Activated CD4-positive, alpha-beta T cell treated with anti-CD3 and anti-CD28 coated beads, Interleukin-2, amount 10 ng/mL, durations not matched to agents 7 days and 5 days (primary cell): ENCODE data around the gene CYB561D1. TPM values are rescaled to one million over a fixed set of nuclear protein-coding genes. Genes with fewer than 3 reads are reported as not detected.

Experiments used
- CTCF ChIA-PET: fragments of 350-600 bp; sonication (Branson Sonifier 250); formaldehyde crosslinking; loops from one replicate; lab custom pipeline; 2021; ENCODE audit warnings: antibody characterized with exemption; lab: Charles Lee
- POLR2A ChIA-PET: fragments of 350-600 bp; sonication (Branson Sonifier 250); formaldehyde crosslinking; loops from one replicate; lab custom pipeline; 2021; ENCODE audit warnings: antibody characterized with exemption; lab: Charles Lee
- DNase-seq: peaks from one replicate; pipeline ENCODE4 v3.0.0-alpha.2; 2020
- H3K27ac Mint-ChIP-seq: one replicate; pipeline ENCODE4 v1.8.0; 2021; ENCODE audit warnings: mild to moderate bottlenecking, moderate library complexity, mixed read lengths
- H3K27me3 Mint-ChIP-seq: one replicate; pipeline ENCODE4 v1.8.0; 2021; ENCODE audit warnings: mixed read lengths
- H3K36me3 Mint-ChIP-seq: one replicate; pipeline ENCODE4 v1.8.0; 2021; ENCODE audit warnings: low read depth, mixed read lengths
- H3K4me1 Mint-ChIP-seq: one replicate; pipeline ENCODE4 v1.8.0; 2021; ENCODE audit warnings: mixed read lengths
- H3K4me3 Mint-ChIP-seq: one replicate; pipeline ENCODE4 v1.8.0; 2021; ENCODE audit warnings: mild to moderate bottlenecking, moderate library complexity, mixed read lengths
- H3K9me3 Mint-ChIP-seq: one replicate; pipeline ENCODE4 v1.8.0; 2021; ENCODE audit warnings: mixed read lengths
- total RNA-seq, 2 experiments: library from RNA; stranded (reverse); gene quantifications; one replicate each; pipeline ENCODE4 v1.2.3, GENCODE V29; 2021

CYB561D1 gene
- total RNA-seq, 2 experiments from 2014 or later = 25.3 to 29.7 TPM

GRCh38 chr1:109527098-109527811 lies 33.4 kb downstream of the CYB561D1 start:
- no peak for DNase-seq
- H3K9me3 Mint-ChIP-seq = no peaks in the 10 kb centered on the region
- no peak overlapping the region for H3K4me3 Mint-ChIP-seq
- ChIA-PET CTCF (interaction anchor here (0.7 to 46.6 kb wide), 3 partner anchors 19 to 489 kb away, joined by 4 to 1139 read pairs (median 7); partner anchors contain the start of genes AMIGO1, ATXN7L2 and CYB561D1), POLR2A (no interaction called here)
- no peak overlapping the region for H3K27ac Mint-ChIP-seq
- H3K36me3 Mint-ChIP-seq = no peaks in the 10 kb centered on the region
- H3K4me1 Mint-ChIP-seq = peaks cover 32% of the 10 kb centered on the region
- peaks cover 10% of the 10 kb centered on the region for H3K27me3 Mint-ChIP-seq

GRCh38 chr1:109527846-109528695 lies 34.2 kb downstream of the CYB561D1 start:
- Mint-ChIP-seq H3K4me1 (peaks cover 38% of the 10 kb centered on the region), H3K27me3 (peaks cover 5% of the 10 kb centered on the region), H3K4me3 (no peak overlapping the region), H3K36me3 (no peaks in the 10 kb centered on the region), H3K9me3 (no peaks in the 10 kb centered on the region), H3K27ac (no peak overlapping the region)
- DNase-seq = no peak
- ChIA-PET CTCF (interaction anchor here (0.9 to 46.6 kb wide), 5 partner anchors 9 to 103 kb away, joined by 3 to 1139 read pairs (median 4); partner anchors contain the start of genes AMIGO1, ATXN7L2 and CYB561D1), POLR2A (no interaction called here)

- Mint-ChIP-seq H3K4me1 (peaks cover 39% of the 10 kb centered on the region), H3K4me3 (no peak overlapping the region), H3K36me3 (no peaks in the 10 kb centered on the region), H3K27me3 (peaks cover 5% of the 10 kb centered on the region), H3K27ac (no peak overlapping the region), H3K9me3 (no peaks in the 10 kb centered on the region)
- ChIA-PET CTCF (interaction anchor here (0.9 to 46.6 kb wide), 6 partner anchors 9 to 103 kb away, joined by 3 to 1139 read pairs (median 4); partner anchors contain the start of genes AMIGO1, ATXN7L2 and CYB561D1), POLR2A (no interaction called here)
- DNase-seq = no peak
Measured at GRCh38 chr1:109528712-109529111, 34.8 kb downstream of the CYB561D1 start.

DNA sequence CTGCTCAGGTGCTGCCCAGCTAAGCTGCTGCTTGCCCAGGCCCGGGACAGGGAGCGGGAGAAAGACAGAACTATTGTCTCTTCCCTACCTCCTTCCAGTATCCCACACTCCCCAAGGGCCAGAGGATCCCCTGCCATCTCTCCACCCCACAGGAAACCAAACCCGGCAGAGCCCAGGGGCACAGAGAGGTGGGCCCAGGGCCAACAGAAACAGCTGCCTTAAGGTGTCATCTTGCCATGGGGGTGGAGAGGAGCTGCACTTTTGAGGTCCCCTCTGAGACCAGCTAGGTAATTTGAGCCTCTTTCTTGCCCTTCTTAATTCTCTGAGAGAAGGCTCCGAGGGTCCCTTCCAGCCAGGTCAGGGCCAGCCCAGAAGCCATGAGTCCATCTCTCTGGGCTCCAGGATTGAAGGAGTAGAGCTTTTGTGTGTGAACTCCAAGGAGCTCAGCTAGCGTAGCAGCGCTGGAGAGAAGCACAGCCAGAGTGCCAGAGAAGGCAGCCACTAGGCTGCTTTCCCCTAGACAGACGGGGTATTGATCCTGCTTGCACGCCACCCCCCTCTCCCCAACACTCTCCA lies 36.1 kb downstream of the CYB561D1 start:
- H3K36me3 Mint-ChIP-seq = no peaks in the 10 kb centered on the region
- peaks cover 39% of the 10 kb centered on the region for H3K4me1 Mint-ChIP-seq
- peaks cover 5% of the 10 kb centered on the region for H3K27me3 Mint-ChIP-seq
- H3K27ac Mint-ChIP-seq = peak overlapping the region; percentile 96
- no peak for DNase-seq
- no peak overlapping the region for H3K4me3 Mint-ChIP-seq
- H3K9me3 Mint-ChIP-seq = no peaks in the 10 kb centered on the region
- CTCF ChIA-PET = interaction anchor here (0.7 to 46.6 kb wide), 7 partner anchors 9 to 432 kb away, joined by 3 to 1139 read pairs (median 3); partner anchors contain the start of genes AMIGO1, ATXN7L2 and CYB561D1
- POLR2A ChIA-PET = no interaction called here

GRCh38 chr1:109530457-109531087 lies 36.7 kb downstream of the CYB561D1 start:
- CTCF ChIA-PET = interaction anchor here (1.0 to 46.6 kb wide), 5 partner anchors 8 to 431 kb away, joined by 3 to 1139 read pairs (median 4); partner anchors contain the start of genes AMIGO1, ATXN7L2 and CYB561D1
- Mint-ChIP-seq H3K4me3 (peak overlapping the region; percentile 17), H3K27me3 (peaks cover 5% of the 10 kb centered on the region), H3K4me1 (peaks cover 39% of the 10 kb centered on the region), H3K36me3 (no peaks in the 10 kb centered on the region), H3K9me3 (no peaks in the 10 kb centered on the region), H3K27ac (peak overlapping the region; percentile 96)
- POLR2A ChIA-PET = no interaction called here
- DNase-seq = no peak

DNA sequence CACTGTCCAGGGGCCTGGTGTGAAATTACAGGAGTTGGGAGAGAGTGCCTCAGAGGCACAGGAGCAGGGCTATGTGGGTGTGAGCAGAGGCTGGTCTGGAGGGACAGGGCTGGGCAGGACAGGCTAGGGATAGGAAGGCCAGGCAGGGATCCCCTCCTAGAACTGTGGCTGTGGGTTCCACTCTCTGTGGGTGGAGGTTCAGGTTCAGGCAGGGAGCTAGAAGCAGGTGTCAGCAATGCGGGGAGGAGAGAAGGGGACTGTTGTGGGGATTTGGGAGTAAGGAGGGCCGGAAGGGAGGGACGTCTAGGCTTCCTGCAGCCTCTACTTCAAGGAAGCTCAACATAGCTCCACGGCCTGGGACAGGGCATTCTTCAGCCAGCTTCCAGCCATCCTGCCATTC lies 37.5 kb downstream of the CYB561D1 start:
- ChIA-PET CTCF (interaction anchor here (0.9 to 46.6 kb wide), 35 partner anchors 11 to 453 kb away, joined by 3 to 1139 read pairs (median 6); partner anchors contain the start of genes AHCYL1, AMIGO1, AMPD2 and ATXN7L2), POLR2A (interaction anchor here (1.4 kb wide), 1 partner anchor 29 kb away, joined by 4 read pairs; no protein-coding TSS in a partner anchor)
- Mint-ChIP-seq H3K9me3 (no peaks in the 10 kb centered on the region), H3K27me3 (peaks cover 2% of the 10 kb centered on the region), H3K27ac (peak overlapping the region; percentile 96), H3K4me3 (peak overlapping the region; percentile 17), H3K36me3 (no peaks in the 10 kb centered on the region), H3K4me1 (peaks cover 39% of the 10 kb centered on the region)
- no peak for DNase-seq

- no peak for DNase-seq
- ChIA-PET POLR2A (interaction anchor here (1.4 kb wide), 1 partner anchor 30 kb away, joined by 4 read pairs; no protein-coding TSS in a partner anchor), CTCF (interaction anchor here (0.6 to 46.6 kb wide), 53 partner anchors 8 to 839 kb away, joined by 3 to 1139 read pairs (median 5); partner anchors contain the start of genes AHCYL1, AMIGO1, AMPD2 and ATXN7L2)
- Mint-ChIP-seq H3K4me3 (peak overlapping the region; percentile 40), H3K4me1 (peaks cover 39% of the 10 kb centered on the region), H3K27ac (peak overlapping the region; percentile 96), H3K36me3 (no peaks in the 10 kb centered on the region), H3K27me3 (no peaks in the 10 kb centered on the region), H3K9me3 (no peaks in the 10 kb centered on the region)
Measured at GRCh38 chr1:109531826-109532364, 38.0 kb downstream of the CYB561D1 start.

GRCh38 chr1:109532365-109533136 lies 38.7 kb downstream of the CYB561D1 start:
- ChIA-PET POLR2A (interaction anchor here (1.4 kb wide), 1 partner anchor 30 kb away, joined by 4 read pairs; no protein-coding TSS in a partner anchor), CTCF (interaction anchor here (0.6 to 46.6 kb wide), 65 partner anchors 9 to 840 kb away, joined by 3 to 1139 read pairs (median 4); partner anchors contain the start of genes AHCYL1, AMIGO1, AMPD2 and ATXN7L2)
- Mint-ChIP-seq H3K27ac (peak overlapping the region; percentile 96), H3K36me3 (no peaks in the 10 kb centered on the region), H3K27me3 (no peaks in the 10 kb centered on the region), H3K9me3 (no peaks in the 10 kb centered on the region), H3K4me3 (peak overlapping the region; percentile 40), H3K4me1 (peaks cover 37% of the 10 kb centered on the region)
- DNase-seq = peak; percentile 94

GRCh38 chr1:109534307-109534858 lies 40.5 kb downstream of the CYB561D1 start:
- no peaks in the 10 kb centered on the region for H3K36me3 Mint-ChIP-seq
- DNase-seq = no peak
- H3K4me3 Mint-ChIP-seq = no peak overlapping the region
- no peak overlapping the region for H3K27ac Mint-ChIP-seq
- peaks cover 37% of the 10 kb centered on the region for H3K4me1 Mint-ChIP-seq
- H3K27me3 Mint-ChIP-seq = no peaks in the 10 kb centered on the region
- no peaks in the 10 kb centered on the region for H3K9me3 Mint-ChIP-seq
- ChIA-PET POLR2A (interaction anchor here (0.6 kb wide), 1 partner anchor 41 kb away, joined by 4 read pairs; the partner anchor contains the start of gene CYB561D1), CTCF (interaction anchor here (0.6 to 46.6 kb wide), 7 partner anchors 11 to 434 kb away, joined by 3 to 1139 read pairs (median 7); partner anchors contain the start of genes AMIGO1, ATXN7L2 and CYB561D1)

DNA sequence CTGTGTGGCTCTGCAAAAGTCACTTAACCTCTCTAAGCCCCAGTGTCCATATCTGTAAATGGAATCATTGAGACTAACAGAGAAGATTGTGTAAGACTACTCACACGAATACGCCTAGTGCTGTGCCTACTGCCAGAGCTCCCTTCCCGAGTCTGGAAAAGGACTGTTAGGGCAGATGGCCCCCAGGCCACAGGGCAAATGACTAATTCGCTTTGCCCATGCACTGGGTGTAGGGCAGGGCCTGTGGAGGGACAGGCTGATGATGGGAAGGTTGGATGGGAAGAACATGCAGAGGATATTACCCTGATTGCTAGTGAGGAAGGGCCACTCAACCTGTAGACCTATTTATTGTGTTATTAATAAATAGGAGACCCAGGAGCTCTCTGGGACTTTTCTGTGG lies 41.6 kb downstream of the CYB561D1 start:
- H3K4me1 Mint-ChIP-seq = peaks cover 26% of the 10 kb centered on the region
- POLR2A ChIA-PET = no interaction called here

More for the DNA sequence above, 41.6 kb downstream of the CYB561D1 start:
- peak overlapping the region; percentile 58 for H3K27ac Mint-ChIP-seq
- no peak overlapping the region for H3K4me3 Mint-ChIP-seq
- no peaks in the 10 kb centered on the region for H3K9me3 Mint-ChIP-seq
- no peaks in the 10 kb centered on the region for H3K36me3 Mint-ChIP-seq
- DNase-seq = no peak
- CTCF ChIA-PET = interaction anchor here (0.7 to 46.6 kb wide), 6 partner anchors 10 to 253 kb away, joined by 3 to 1139 read pairs (median 6); partner anchors contain the start of genes AMIGO1, ATXN7L2 and CYB561D1
- no peaks in the 10 kb centered on the region for H3K27me3 Mint-ChIP-seq
